Measurements from ENCODE around the gene TRPC1.

DNA sequence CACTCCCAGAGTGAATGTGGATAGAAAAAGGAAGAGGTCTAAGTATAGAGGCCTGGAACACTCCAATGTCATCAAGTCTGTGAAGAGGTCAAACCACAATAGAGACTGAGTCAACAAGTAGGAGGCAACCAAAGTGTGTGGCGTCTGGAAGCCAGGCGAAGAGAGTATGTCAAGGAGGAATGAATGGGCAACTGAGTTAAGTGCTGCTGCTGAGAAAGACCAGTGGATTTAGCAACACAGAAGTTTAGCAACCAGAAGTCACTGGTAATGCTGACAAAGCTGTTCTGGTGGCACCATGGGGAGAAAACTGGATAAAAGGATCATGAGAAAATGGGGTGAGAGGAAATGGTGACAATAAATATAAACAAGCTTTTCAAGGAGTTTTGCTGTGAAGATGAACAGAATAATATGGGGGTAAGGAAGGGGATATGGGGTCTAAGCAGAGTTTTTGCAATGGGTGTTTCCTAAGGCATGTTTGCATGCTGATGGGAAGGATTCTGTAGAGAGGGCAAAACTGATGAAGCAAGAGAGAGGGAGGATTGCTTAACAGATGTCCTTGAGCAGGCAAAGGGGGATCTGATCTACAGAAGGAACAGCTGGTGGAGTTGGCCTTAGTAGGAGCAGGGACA is 126.7 kb downstream of the TRPC1 start:
- TF ChIP-seq, protein P1, sequence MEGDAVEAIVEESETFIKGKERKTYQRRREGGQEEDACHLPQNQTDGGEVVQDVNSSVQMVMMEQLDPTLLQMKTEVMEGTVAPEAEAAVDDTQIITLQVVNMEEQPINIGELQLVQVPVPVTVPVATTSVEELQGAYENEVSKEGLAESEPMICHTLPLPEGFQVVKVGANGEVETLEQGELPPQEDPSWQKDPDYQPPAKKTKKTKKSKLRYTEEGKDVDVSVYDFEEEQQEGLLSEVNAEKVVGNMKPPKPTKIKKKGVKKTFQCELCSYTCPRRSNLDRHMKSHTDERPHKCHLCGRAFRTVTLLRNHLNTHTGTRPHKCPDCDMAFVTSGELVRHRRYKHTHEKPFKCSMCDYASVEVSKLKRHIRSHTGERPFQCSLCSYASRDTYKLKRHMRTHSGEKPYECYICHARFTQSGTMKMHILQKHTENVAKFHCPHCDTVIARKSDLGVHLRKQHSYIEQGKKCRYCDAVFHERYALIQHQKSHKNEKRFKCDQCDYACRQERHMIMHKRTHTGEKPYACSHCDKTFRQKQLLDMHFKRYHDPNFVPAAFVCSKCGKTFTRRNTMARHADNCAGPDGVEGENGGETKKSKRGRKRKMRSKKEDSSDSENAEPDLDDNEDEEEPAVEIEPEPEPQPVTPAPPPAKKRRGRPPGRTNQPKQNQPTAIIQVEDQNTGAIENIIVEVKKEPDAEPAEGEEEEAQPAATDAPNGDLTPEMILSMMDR (IDR thresholded peaks at IDR 0.05) = no peak
- no peak for TF ChIP-seq POLR2AphosphoS5 (IDR thresholded peaks at IDR 0.05)
- TF ChIP-seq POLR2A (IDR thresholded peaks at IDR 0.05) = no peak
